CD4-positive, alpha-beta T cell (primary cell): ENCODE results near the gene HERC3. TPM values are rescaled to one million over a fixed set of nuclear protein-coding genes. Genes with fewer than 3 reads are reported as not detected.

Experiments
- ATAC-seq: fragments of 200-7000 bp; cut with Tn5 transposase; one replicate; pipeline ENCODE4 v1.10.0; 2022; ENCODE audit warnings: mild to moderate bottlenecking; ENCODE audit not compliant: poor library complexity
- CTCF ChIA-PET: fragments of 350-600 bp; sonication (Branson Sonifier 250); formaldehyde crosslinking; loops from one replicate; lab custom pipeline; 2021; ENCODE audit warnings: antibody characterized with exemption, inconsistent platforms; lab: Charles Lee
- POLR2A ChIA-PET: fragments of 350-600 bp; sonication (Branson Sonifier 250); formaldehyde crosslinking; loops from one replicate; lab custom pipeline; 2021; ENCODE audit warnings: antibody characterized with exemption, inconsistent platforms; lab: Charles Lee
- DNase-seq, 14 experiments: peaks; one replicate each; pipeline ENCODE4 v3.0.0-alpha.2; 2013 to 2020; ENCODE audit warnings: mixed read lengths in 2 of 14
- H3K27ac ChIP-seq, 2 donors: one replicate each; pipeline versions ENCODE4 v1.5.1 to v1.7.0; 2013; ENCODE audit warnings: low read length in 2 of 2, low read depth in 1 of 2, mild to moderate bottlenecking in 1 of 2
- H3K27me3 ChIP-seq, 2 experiments: 1 replicate in 1 of 2; 2 replicates in 1 of 2; pipeline versions ENCODE4 v1.6.1 to v1.7.0; 2013; ENCODE audit warnings: low read length in 2 of 2, control low read depth in 1 of 2, mild to moderate bottlenecking in 1 of 2, moderate library complexity in 1 of 2; ENCODE audit not compliant: insufficient read depth in 2 of 2, control insufficient read depth in 1 of 2
- H3K36me3 ChIP-seq: one replicate; pipeline ENCODE4 v1.6.1; 2013; ENCODE audit warnings: low read length, control low read depth; ENCODE audit not compliant: insufficient read depth
- H3K4me1 ChIP-seq: one replicate; pipeline ENCODE4 v1.6.1; 2013; ENCODE audit warnings: low read length, control low read depth; ENCODE audit not compliant: insufficient read depth
- H3K4me3 ChIP-seq: one replicate; pipeline ENCODE4 v1.5.1; 2013; ENCODE audit warnings: mild to moderate bottlenecking, low read length, moderate library complexity
- H3K9me3 ChIP-seq, 2 experiments: 1 replicate in 1 of 2; 2 replicates in 1 of 2; pipeline versions ENCODE4 v1.6.1 to v1.7.0; 2013; ENCODE audit warnings: low read length in 2 of 2, mild to moderate bottlenecking in 2 of 2, control low read depth in 1 of 2, moderate library complexity in 1 of 2; ENCODE audit not compliant: control insufficient read depth in 1 of 2, insufficient read depth in 1 of 2
- H3K27ac Mint-ChIP-seq: one replicate; pipeline ENCODE4 v1.8.0; 2020; ENCODE audit warnings: mixed read lengths
- H3K27me3 Mint-ChIP-seq: one replicate; pipeline ENCODE4 v1.8.0; 2021; ENCODE audit warnings: mixed read lengths
- H3K36me3 Mint-ChIP-seq: one replicate; pipeline ENCODE4 v1.8.0; 2021; ENCODE audit warnings: low read depth, mixed read lengths
- H3K4me1 Mint-ChIP-seq: one replicate; pipeline ENCODE4 v1.8.0; 2021; ENCODE audit warnings: low read depth, mixed read lengths
- H3K4me3 Mint-ChIP-seq: one replicate; pipeline ENCODE4 v1.8.0; 2020; ENCODE audit warnings: mild to moderate bottlenecking, mixed read lengths
- H3K9me3 Mint-ChIP-seq: one replicate; pipeline ENCODE4 v1.8.0; 2020; ENCODE audit warnings: mixed read lengths
- CTCF ChIP-seq: fragments of 200-600 bp; IDR thresholded peaks from one replicate; pipeline ENCODE4 v1.8.0; 2022; ENCODE audit warnings: antibody characterized with exemption, mild to moderate bottlenecking
- intact Hi-C, 2 experiments: fragments of 100-400 bp; cut with DNase I in 1 of 2; cut with micrococcal nuclease in 1 of 2; formaldehyde crosslinking; loops; one replicate each; pipeline versions ENCODE4 v1.15.1 to v1.9.0; 2023 to 2025; cut with DNase I, micrococcal nuclease
- total RNA-seq, 174 experiments: library from RNA in 2 of 174; stranded (reverse) in 2 of 174; gene quantifications; one replicate each; pipeline ENCODE4 v1.2.3 and lab custom pipeline; 2021 to 2026

The HERC3 gene
- total RNA-seq, 2 experiments from 2014 or later, result 63.1 to 66.4 TPM

GRCh38 chr4:88702782-88703181 is 110.5 kb downstream of the HERC3 start:
- ChIA-PET POLR2A (no interaction called here), CTCF (no interaction called here)
- peak overlapping the region; percentile 9 for H3K27ac Mint-ChIP-seq
- Histone ChIP-seq H3K9me3 (no peaks in the 10 kb centered on the region), H3K36me3 (peaks cover 55% of the 10 kb centered on the region), H3K4me1 (peaks cover 9% of the 10 kb centered on the region), H3K27me3 (no peaks in the 10 kb centered on the region), H3K4me3 (no peak overlapping the region), H3K27ac (no peak overlapping the region)
- TF ChIP-seq CTCF, result no peak
- H3K4me3 Mint-ChIP-seq, result no peak overlapping the region
- intact Hi-C loops, result no loop called here
- H3K27me3 Mint-ChIP-seq, result no peaks in the 10 kb centered on the region
- peaks cover 12% of the 10 kb centered on the region for H3K4me1 Mint-ChIP-seq
- H3K9me3 Mint-ChIP-seq, result no peaks in the 10 kb centered on the region
- peaks cover 86% of the 10 kb centered on the region for H3K36me3 Mint-ChIP-seq
- no peak for DNase-seq
- no peak for ATAC-seq

- POLR2A ChIA-PET, result interaction anchor here (1.1 kb wide), 1 partner anchor 19 kb away, joined by 3 read pairs; no protein-coding TSS in a partner anchor
Observed at GRCh38 chr4:88705223-88705622, 112.9 kb downstream of the HERC3 start.

GRCh38 chr4:88705805-88706492 is 113.7 kb downstream of the HERC3 start:
- no peak for DNase-seq
- no peaks in the 10 kb centered on the region for H3K27me3 ChIP-seq
- POLR2A ChIA-PET, result interaction anchor here (1.1 kb wide), 1 partner anchor 20 kb away, joined by 3 read pairs; no protein-coding TSS in a partner anchor
- H3K27me3 Mint-ChIP-seq, result no peaks in the 10 kb centered on the region
- no peaks in the 10 kb centered on the region for H3K9me3 ChIP-seq
- no peak overlapping the region for H3K27ac ChIP-seq
- no peak for ATAC-seq
- no peak overlapping the region for H3K4me3 Mint-ChIP-seq
- no peak overlapping the region for H3K27ac Mint-ChIP-seq
- intact Hi-C loops, result no loop called here
- no peak for TF ChIP-seq CTCF
- CTCF ChIA-PET, result no interaction called here
- no peaks in the 10 kb centered on the region for H3K4me1 ChIP-seq
- H3K36me3 Mint-ChIP-seq, result peaks cover 92% of the 10 kb centered on the region
- no peaks in the 10 kb centered on the region for H3K9me3 Mint-ChIP-seq
- no peaks in the 10 kb centered on the region for H3K4me1 Mint-ChIP-seq
- peaks cover 66% of the 10 kb centered on the region for H3K36me3 ChIP-seq
- no peak overlapping the region for H3K4me3 ChIP-seq

More at GRCh38 chr4:88705223-88705622, 112.9 kb downstream of the HERC3 start:
- H3K27ac Mint-ChIP-seq, result no peak overlapping the region
- intact Hi-C loops, result no loop called here
- H3K27me3 Mint-ChIP-seq, result no peaks in the 10 kb centered on the region
- no peak for TF ChIP-seq CTCF
- Histone ChIP-seq H3K4me1 (no peaks in the 10 kb centered on the region), H3K27me3 (no peaks in the 10 kb centered on the region), H3K36me3 (peaks cover 63% of the 10 kb centered on the region), H3K9me3 (no peaks in the 10 kb centered on the region), H3K27ac (no peak overlapping the region), H3K4me3 (no peak overlapping the region)
- H3K9me3 Mint-ChIP-seq, result no peaks in the 10 kb centered on the region
- ATAC-seq (no peak), DNase-seq (no peak)
- H3K4me3 Mint-ChIP-seq, result no peak overlapping the region
- H3K4me1 Mint-ChIP-seq, result no peaks in the 10 kb centered on the region
- H3K36me3 Mint-ChIP-seq, result peaks cover 92% of the 10 kb centered on the region
- CTCF ChIA-PET, result no interaction called here
